IMR-90 (cell line): ENCODE measurements around the gene MSI2. TPM values are rescaled to one million over a fixed set of nuclear protein-coding genes. Genes with fewer than 3 reads are reported as not detected.

Experiments
- ATAC-seq: fragments of 200-7000 bp; cut with Tn5 transposase; 2 replicates; pipeline ENCODE4 v1.9.1; 2020; ENCODE audit warnings: low read depth, mild to moderate bottlenecking, moderate library complexity
- BruUV-seq: library from RNA; stranded (reverse); fragments of 400-500 nt; replicated peaks from 2 replicates; lab custom pipeline; 2021; lab: Mats Ljungman, UMichigan
- CTCF ChIA-PET: fragments of 300-600 bp; formaldehyde crosslinking; extraction: SDS; loops from one replicate; lab custom pipeline; 2021; ENCODE audit warnings: antibody characterized with exemption; lab: Yijun Ruan, JAX
- POLR2A ChIA-PET: fragments of 300-600 bp; sonication (Branson Sonifier 250); formaldehyde crosslinking; loops from one replicate; lab custom pipeline; 2022; ENCODE audit warnings: antibody characterized with exemption; ENCODE audit not compliant: unreplicated experiment; lab: Charles Lee
- DNase-seq: peaks from one replicate; pipeline ENCODE4 v3.0.0; 2013
- H2AFZ ChIP-seq: replicated peaks from 2 replicates; pipeline ENCODE3; 2013; ENCODE audit warnings: low read length, mild to moderate bottlenecking; ENCODE audit not compliant: poor library complexity
- H2AK5ac ChIP-seq: 2 replicates; pipeline ENCODE4 v1.6.1; 2013; ENCODE audit warnings: low read depth, low read length, inconsistent platforms
- H2AK9ac ChIP-seq: replicated peaks from 2 replicates; pipeline ENCODE3; 2013; ENCODE audit warnings: mild to moderate bottlenecking, low read depth, low read length, moderate library complexity; ENCODE audit not compliant: poor library complexity
- H2BK120ac ChIP-seq: 2 replicates; pipeline ENCODE4 v1.6.1; 2013; ENCODE audit warnings: low read depth, low read length, inconsistent platforms
- H2BK15ac ChIP-seq: 3 replicates; pipeline ENCODE4 v1.6.1; 2013; ENCODE audit warnings: low read depth, low read length, inconsistent platforms
- H2BK20ac ChIP-seq: 2 replicates; pipeline ENCODE4 v1.6.1; 2013; ENCODE audit warnings: low read depth, mild to moderate bottlenecking, inconsistent platforms, low read length, moderate library complexity
- H2BK5ac ChIP-seq: 2 replicates; pipeline ENCODE4 v1.6.1; 2013; ENCODE audit warnings: mild to moderate bottlenecking, low read depth, low read length, inconsistent platforms; ENCODE audit not compliant: poor library complexity, severe bottlenecking
- H3K14ac ChIP-seq: replicated peaks from 2 replicates; pipeline ENCODE4 v1.6.1; 2013; ENCODE audit warnings: low read depth, low read length, inconsistent platforms
- H3K18ac ChIP-seq: 2 replicates; pipeline ENCODE4 v1.6.1; 2013; ENCODE audit warnings: low read depth, low read length, control low read depth
- H3K23ac ChIP-seq: 2 replicates; pipeline ENCODE4 v1.6.1; 2013; ENCODE audit warnings: low read depth, low read length, inconsistent platforms
- H3K27ac ChIP-seq: 2 replicates; pipeline ENCODE4 v1.5.1; 2013; ENCODE audit warnings: mild to moderate bottlenecking, control low read depth, low read length; ENCODE audit not compliant: insufficient read depth
- H3K27me3 ChIP-seq: 2 replicates; pipeline ENCODE4 v1.6.1; 2013; ENCODE audit warnings: low read length; ENCODE audit not compliant: control insufficient read depth, insufficient read depth
- H3K36me3 ChIP-seq: 2 replicates; pipeline ENCODE4 v1.6.1; 2013; ENCODE audit warnings: low read length, mixed read lengths; ENCODE audit not compliant: control insufficient read depth, insufficient read depth
- H3K4ac ChIP-seq: 2 replicates; pipeline ENCODE4 v1.6.1; 2013; ENCODE audit warnings: low read depth, low read length, inconsistent platforms
- H3K4me1 ChIP-seq: 2 replicates; pipeline ENCODE4 v1.6.1; 2013; ENCODE audit warnings: low read length, mixed read lengths; ENCODE audit not compliant: control insufficient read depth, insufficient read depth
- H3K4me2 ChIP-seq: 2 replicates; pipeline ENCODE4 v1.6.1; 2013; ENCODE audit warnings: low read depth, mild to moderate bottlenecking, control low read depth, low read length, moderate library complexity
- H3K4me3 ChIP-seq: 2 replicates; pipeline ENCODE4 v1.5.1; 2013; ENCODE audit warnings: low read depth, mild to moderate bottlenecking, control low read depth, low read length, moderate library complexity; ENCODE audit not compliant: insufficient read depth
- H3K56ac ChIP-seq: 2 replicates; pipeline ENCODE4 v1.6.1; 2013; ENCODE audit warnings: low read length, inconsistent platforms; ENCODE audit not compliant: insufficient read depth; ENCODE audit errors: extremely low read depth
- H3K79me1 ChIP-seq, 2 experiments: 2 replicates each; pipeline ENCODE4 v1.6.1; 2013; ENCODE audit warnings: low read length in 2 of 2, inconsistent platforms in 1 of 2, low read depth in 1 of 2
- H3K9ac ChIP-seq: 2 replicates; pipeline ENCODE4 v1.6.1; 2013; ENCODE audit warnings: low read depth, low read length, control low read depth
- H3K9me1 ChIP-seq: 2 replicates; pipeline ENCODE4 v1.6.1; 2013; ENCODE audit warnings: low read length, inconsistent platforms; ENCODE audit not compliant: insufficient read depth
- H3K9me3 ChIP-seq: 2 replicates; pipeline ENCODE4 v1.6.1; 2013; ENCODE audit warnings: low read length; ENCODE audit not compliant: control insufficient read depth, insufficient read depth
- H4K20me1 ChIP-seq: 2 replicates; pipeline ENCODE4 v1.6.1; 2013; ENCODE audit warnings: low read length, inconsistent platforms; ENCODE audit not compliant: insufficient read depth
- H4K5ac ChIP-seq: 2 replicates; pipeline ENCODE4 v1.6.1; 2013; ENCODE audit warnings: mild to moderate bottlenecking, low read depth, low read length, control low read depth
- H4K8ac ChIP-seq, 2 experiments: 2 replicates each; pipeline ENCODE4 v1.6.1; 2013; ENCODE audit warnings: low read depth in 2 of 2, low read length in 2 of 2, control low read depth in 1 of 2, inconsistent platforms in 1 of 2
- H4K91ac ChIP-seq: 2 replicates; pipeline ENCODE4 v1.6.1; 2013; ENCODE audit warnings: low read depth, low read length, inconsistent platforms; ENCODE audit not compliant: insufficient read depth
- CEBPB ChIP-seq: IDR thresholded peaks from 2 replicates; pipeline ENCODE4 v1.6.1; 2012; ENCODE audit warnings: low read depth, low read length, improper control_type of control experiment
- CHD1 ChIP-seq: IDR thresholded peaks from 2 replicates; pipeline ENCODE4 v1.6.1; 2012; ENCODE audit warnings: low read depth, low read length, improper control_type of control experiment
- FOS ChIP-seq: fragments of 150-350 bp; IDR thresholded peaks from 2 replicates; pipeline ENCODE4 v1.6.1; 2016; ENCODE audit warnings: low read depth, low read length
- MAFK ChIP-seq: IDR thresholded peaks from 2 replicates; pipeline ENCODE4 v1.6.1; 2012; ENCODE audit warnings: low read depth, low read length, improper control_type of control experiment
- MAZ ChIP-seq: IDR thresholded peaks from 2 replicates; pipeline ENCODE4 v1.6.1; 2012; ENCODE audit warnings: low read depth, mild to moderate bottlenecking, low read length, improper control_type of control experiment, moderate library complexity, borderline replicate concordance
- MXI1 ChIP-seq: IDR thresholded peaks from 2 replicates; pipeline ENCODE4 v1.6.1; 2012; ENCODE audit warnings: low read depth, mild to moderate bottlenecking, low read length, moderate library complexity, borderline replicate concordance
- NFE2L2 ChIP-seq: fragments of 150-350 bp; IDR thresholded peaks from 2 replicates; pipeline ENCODE4 v1.6.1; 2016; ENCODE audit warnings: low read depth, mild to moderate bottlenecking, low read length
- POLR2A ChIP-seq: IDR thresholded peaks from 2 replicates; pipeline ENCODE4 v1.6.1; 2012; ENCODE audit warnings: mild to moderate bottlenecking, low read depth, low read length
- RAD21 ChIP-seq: IDR thresholded peaks from 2 replicates; pipeline ENCODE4 v1.6.1; 2012; ENCODE audit warnings: low read length, improper control_type of control experiment
- RCOR1 ChIP-seq: IDR thresholded peaks from 2 replicates; pipeline ENCODE4 v1.6.1; 2012; ENCODE audit warnings: mild to moderate bottlenecking, low read length, improper control_type of control experiment; ENCODE audit not compliant: insufficient replicate concordance
- RFX5 ChIP-seq: IDR thresholded peaks from 2 replicates; pipeline ENCODE4 v1.8.0; 2012; ENCODE audit warnings: low read depth, mild to moderate bottlenecking, low read length, moderate library complexity
- SMC3 ChIP-seq: fragments of 150-350 bp; IDR thresholded peaks from 2 replicates; pipeline ENCODE4 v1.6.1; 2016; ENCODE audit warnings: low read depth, mild to moderate bottlenecking, antibody characterized with exemption, low read length, moderate library complexity
- whole genome bisulfite sequencing, 2 experiments: methylation state at CpG; one replicate each; pipeline versions ENCODE4 v1.1.5 to v1.1.7; 2013; ENCODE audit warnings: missing lambda C conversion rate in 2 of 2; ENCODE audit not compliant: insufficient read length in 1 of 2; ENCODE audit errors: extremely low coverage in 2 of 2; 5-methylcytosine and 5-hydroxymethylcytosine counted together
- dilution Hi-C: fragments of 300-500 bp; cut with HindIII; formaldehyde crosslinking; loops from one replicate; pipeline ENCODE4 v1.14.3; 2018; ENCODE audit warnings: low sequenced_read_pairs; ENCODE audit not compliant: unreplicated experiment
- in situ Hi-C: fragments of 300-500 bp; cut with MboI; formaldehyde crosslinking; loops from 3 replicates; pipeline ENCODE4 v1.14.3; 2019; ENCODE audit warnings: low sequenced_read_pairs, inconsistent platforms, mixed read lengths
- intact Hi-C: fragments of 100-400 bp; cut with micrococcal nuclease; formaldehyde crosslinking; loops from 2 replicates; pipeline ENCODE4 v1.10.0; 2022
- polyA plus RNA-seq, 3 experiments: library from polyadenylated mRNA; depleted of rRNA; stranded (reverse); fragments of >200 nt; gene quantifications; 2 replicates each; pipeline ENCODE4 v1.2.3, GENCODE V29; 2012; ENCODE audit warnings: low replicate concordance in 1 of 3
- total RNA-seq: library from RNA; depleted of rRNA; stranded (reverse); fragments of >200 nt; gene quantifications from 2 replicates; pipeline ENCODE4 v1.2.3, GENCODE V29; 2012
- TF ChIP-seq, protein P1 (sequence below): fragments of 150-350 bp; IDR thresholded peaks from 2 replicates; pipeline ENCODE4 v1.6.1; 2016; ENCODE audit warnings: low read depth, mild to moderate bottlenecking, low read length, moderate library complexity, borderline replicate concordance
- TF ChIP-seq, protein P2 (sequence below): fragments of 150-350 bp; IDR thresholded peaks from 2 replicates; pipeline ENCODE4 v1.6.1; 2017; ENCODE audit warnings: mild to moderate bottlenecking, antibody characterized with exemption, low read length, low read depth
- TF ChIP-seq, protein P3 (sequence below): conservative IDR thresholded peaks from 2 replicates; pipeline ENCODE4 v1.5.1; 2012; ENCODE audit warnings: mild to moderate bottlenecking, low read depth, low read length, improper control_type of control experiment

The MSI2 gene
- total and polyA plus RNA-seq, 2 of the 4 experiments (the other 2 are of a cell fraction) = 13.0 to 16.0 TPM

DNA sequence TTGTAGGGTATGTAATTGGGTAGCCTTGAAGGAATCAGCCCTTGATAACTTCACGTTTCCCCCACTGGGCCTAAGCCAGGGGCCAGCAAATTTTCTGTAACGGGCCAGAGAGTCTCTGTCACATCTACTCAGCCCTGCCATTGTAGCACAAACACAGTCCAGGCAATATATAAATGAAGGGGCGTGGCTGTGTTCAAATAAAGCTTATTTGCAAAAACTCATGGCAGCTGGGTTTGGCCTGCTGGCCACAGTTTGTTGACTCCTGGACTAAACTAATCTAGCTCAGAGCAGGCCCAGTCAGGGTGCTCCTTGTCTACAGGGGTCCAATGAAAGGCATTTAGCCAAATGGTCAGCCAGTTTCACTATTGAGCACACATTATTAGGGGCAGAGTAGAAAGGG is 347.2 kb downstream of the MSI2 start:
- peaks cover 17% of the 10 kb centered on the region; the same call in 1 of the 2 replicates for H3K9me1 ChIP-seq
- BruUV-seq = no TSS peak
- H4K20me1 ChIP-seq = no peaks in the 10 kb centered on the region
- ATAC-seq = no peak
- H3K18ac ChIP-seq = no peak overlapping the region
- H2BK15ac ChIP-seq = no peak overlapping the region
- H3K9me3 ChIP-seq = no peaks in the 10 kb centered on the region
- H3K23ac ChIP-seq = no peak overlapping the region
- H3K27me3 ChIP-seq = no peaks in the 10 kb centered on the region
- H3K36me3 ChIP-seq = no peaks in the 10 kb centered on the region
- no peak overlapping the region for H2BK20ac ChIP-seq
- no peak overlapping the region for H2BK120ac ChIP-seq
- peak overlapping the region; percentile 3; the same call in 1 of the 2 replicates for H2AK5ac ChIP-seq
- no CpG with 5 or more reads among the region's 3 CpGs for WGBS, 2 experiments
- H4K5ac ChIP-seq = no peak overlapping the region
- H2AFZ ChIP-seq = no peak overlapping the region
- H2BK5ac ChIP-seq = no peak overlapping the region
- H3K4me3 ChIP-seq = no peak overlapping the region
- intact Hi-C loops (no loop called here), dilution Hi-C loops (no loop called here), in situ Hi-C loops (no loop called here)
- no peak overlapping the region for H3K27ac ChIP-seq
- H3K4me2 ChIP-seq = no peak overlapping the region
- H3K4ac ChIP-seq = no peak overlapping the region
- H4K8ac ChIP-seq = no peak overlapping the region
- peaks cover 17% of the 10 kb centered on the region for H3K4me1 ChIP-seq
- DNase-seq = no peak
- ChIA-PET POLR2A (no interaction called here), CTCF (interaction anchor here (0.6 kb wide), 1 partner anchor 68 kb away, joined by 3 read pairs; no protein-coding TSS in a partner anchor)
- H4K91ac ChIP-seq = no peak overlapping the region
- H3K14ac ChIP-seq = no peak overlapping the region
- TF ChIP-seq, protein P1, sequence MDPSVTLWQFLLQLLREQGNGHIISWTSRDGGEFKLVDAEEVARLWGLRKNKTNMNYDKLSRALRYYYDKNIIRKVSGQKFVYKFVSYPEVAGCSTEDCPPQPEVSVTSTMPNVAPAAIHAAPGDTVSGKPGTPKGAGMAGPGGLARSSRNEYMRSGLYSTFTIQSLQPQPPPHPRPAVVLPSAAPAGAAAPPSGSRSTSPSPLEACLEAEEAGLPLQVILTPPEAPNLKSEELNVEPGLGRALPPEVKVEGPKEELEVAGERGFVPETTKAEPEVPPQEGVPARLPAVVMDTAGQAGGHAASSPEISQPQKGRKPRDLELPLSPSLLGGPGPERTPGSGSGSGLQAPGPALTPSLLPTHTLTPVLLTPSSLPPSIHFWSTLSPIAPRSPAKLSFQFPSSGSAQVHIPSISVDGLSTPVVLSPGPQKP = no peak
- TF ChIP-seq CEBPB (no peak), MAZ (no peak), NFE2L2 (no peak), SMC3 (no peak), RFX5 (no peak), POLR2A (no peak), MAFK (no peak), MXI1 (no peak), RCOR1 (no peak), FOS (no peak), CHD1 (no peak), RAD21 (no peak)
- TF ChIP-seq, protein P2, sequence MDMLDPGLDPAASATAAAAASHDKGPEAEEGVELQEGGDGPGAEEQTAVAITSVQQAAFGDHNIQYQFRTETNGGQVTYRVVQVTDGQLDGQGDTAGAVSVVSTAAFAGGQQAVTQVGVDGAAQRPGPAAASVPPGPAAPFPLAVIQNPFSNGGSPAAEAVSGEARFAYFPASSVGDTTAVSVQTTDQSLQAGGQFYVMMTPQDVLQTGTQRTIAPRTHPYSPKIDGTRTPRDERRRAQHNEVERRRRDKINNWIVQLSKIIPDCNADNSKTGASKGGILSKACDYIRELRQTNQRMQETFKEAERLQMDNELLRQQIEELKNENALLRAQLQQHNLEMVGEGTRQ = no peak
- TF ChIP-seq, protein P3, sequence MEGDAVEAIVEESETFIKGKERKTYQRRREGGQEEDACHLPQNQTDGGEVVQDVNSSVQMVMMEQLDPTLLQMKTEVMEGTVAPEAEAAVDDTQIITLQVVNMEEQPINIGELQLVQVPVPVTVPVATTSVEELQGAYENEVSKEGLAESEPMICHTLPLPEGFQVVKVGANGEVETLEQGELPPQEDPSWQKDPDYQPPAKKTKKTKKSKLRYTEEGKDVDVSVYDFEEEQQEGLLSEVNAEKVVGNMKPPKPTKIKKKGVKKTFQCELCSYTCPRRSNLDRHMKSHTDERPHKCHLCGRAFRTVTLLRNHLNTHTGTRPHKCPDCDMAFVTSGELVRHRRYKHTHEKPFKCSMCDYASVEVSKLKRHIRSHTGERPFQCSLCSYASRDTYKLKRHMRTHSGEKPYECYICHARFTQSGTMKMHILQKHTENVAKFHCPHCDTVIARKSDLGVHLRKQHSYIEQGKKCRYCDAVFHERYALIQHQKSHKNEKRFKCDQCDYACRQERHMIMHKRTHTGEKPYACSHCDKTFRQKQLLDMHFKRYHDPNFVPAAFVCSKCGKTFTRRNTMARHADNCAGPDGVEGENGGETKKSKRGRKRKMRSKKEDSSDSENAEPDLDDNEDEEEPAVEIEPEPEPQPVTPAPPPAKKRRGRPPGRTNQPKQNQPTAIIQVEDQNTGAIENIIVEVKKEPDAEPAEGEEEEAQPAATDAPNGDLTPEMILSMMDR = no peak
- H2AK9ac ChIP-seq = no peak overlapping the region
- H3K79me1 ChIP-seq = no peaks in the 10 kb centered on the region; a peak in 1 of 4 replicates
- H3K9ac ChIP-seq = no peak overlapping the region
- no peak overlapping the region for H3K56ac ChIP-seq
